H1 (cell line): ENCODE results near the gene ZNF362. TPM values are rescaled to one million over a fixed set of nuclear protein-coding genes. Genes with fewer than 3 reads are reported as not detected.

ENCODE experiments used
- CHD1 ChIP-seq: IDR thresholded peaks from 2 replicates; pipeline ENCODE4 v1.6.1; 2012; ENCODE audit warnings: low read depth, low read length, improper control_type of control experiment
- EP300 ChIP-seq, 2 experiments: IDR thresholded peaks; 1 replicate in 1 of 2; 2 replicates in 1 of 2; pipeline ENCODE4 v1.6.1; 2011 to 2012; ENCODE audit warnings: low read depth in 2 of 2, low read length in 2 of 2, mild to moderate bottlenecking in 2 of 2, borderline replicate concordance in 1 of 2, inconsistent platforms in 1 of 2, moderate library complexity in 1 of 2
- POLR2A ChIP-seq, 2 experiments: IDR thresholded peaks; 1 replicate in 1 of 2; 2 replicates in 1 of 2; pipeline ENCODE4 v1.6.1; 2011; ENCODE audit warnings: low read depth in 2 of 2, low read length in 2 of 2, mild to moderate bottlenecking in 2 of 2; ENCODE audit errors: control extremely low read depth in 1 of 2
- POLR2AphosphoS5 ChIP-seq: IDR thresholded peaks from 2 replicates; pipeline ENCODE4 v1.6.1; 2011; ENCODE audit warnings: low read depth, low read length
- polyA plus RNA-seq, 7 experiments: library from polyadenylated mRNA; depleted of rRNA in 3 of 7; stranded (reverse) in 5 of 7; unstranded in 2 of 7; fragments of >200 nt in 5 of 7; fragments of 200-250 nt in 2 of 7; gene quantifications; 1 replicate in 5 of 7; 2 replicates in 1 of 7; 4 replicates in 1 of 7; pipeline versions ENCODE4 v1.2.1 to v1.2.3, GENCODE V29; 2011 to 2013; ENCODE audit warnings: missing spikeins in 2 of 7, mixed read lengths in 2 of 7
- total RNA-seq: library from RNA; stranded (reverse); fragmentation: NEBNext Ultra II Directional; extraction: Animal tissue kit (Norgen Biotek cat#: 25700); gene quantifications from 2 replicates; pipeline ENCODE4 v1.2.1, GENCODE V29; 2021

The ZNF362 gene
- total and polyA plus RNA-seq, 2 of the 8 experiments (the other 6 are each of a cell fraction or from before 2014, with no cell fraction given) = 24.2 to 27.8 TPM

GRCh38 chr1:33331444-33332356, 75.4 kb downstream of the ZNF362 start (continued):
- TF ChIP-seq CHD1 (no peak), EP300 (IDR thresholded peaks at IDR 0.05; ENCODE audit: borderline replicate concordance in 1 of 2, low read depth in 2 of 2, low read length in 2 of 2) (no peak), POLR2A (IDR thresholded peaks at IDR 0.05; ENCODE audit: control extremely low read depth in 1 of 2, low read depth in 2 of 2, low read length in 2 of 2) (no peak), POLR2AphosphoS5 (no peak)
